Left lung (tissue), 10 donors: ENCODE results near the gene KRTCAP2. TPM values are rescaled to one million over a fixed set of nuclear protein-coding genes. Genes with fewer than 3 reads are reported as not detected.

Experiments used
- ATAC-seq: fragments of 200-7000 bp; cut with Tn5 transposase; one replicate; pipeline ENCODE4 v1.9.1; 2020; ENCODE audit warnings: moderate library complexity
- DNase-seq, 4 donors: peaks; one replicate each; pipeline ENCODE4 v3.0.0-alpha.2; 2013 to 2020
- H3K27ac ChIP-seq, 2 donors: fragments of 200-600 bp; sonication (generic) in 1 of 2; one replicate each; pipeline versions ENCODE4 v1.5.0 to v1.8.0; 2020 to 2021
- H3K27me3 ChIP-seq, 2 donors: fragments of 200-600 bp; sonication (generic) in 1 of 2; one replicate each; pipeline versions ENCODE4 v1.5.0 to v1.8.0; 2020 to 2021
- H3K36me3 ChIP-seq, 2 donors: fragments of 200-600 bp; sonication (generic) in 1 of 2; one replicate each; pipeline versions ENCODE4 v1.5.0 to v1.8.0; 2020 to 2021
- H3K4me1 ChIP-seq, 2 donors: fragments of 200-600 bp; one replicate each; pipeline ENCODE4 v1.8.0; 2021
- H3K4me3 ChIP-seq, 2 donors: fragments of 200-600 bp; sonication (generic) in 1 of 2; one replicate each; pipeline versions ENCODE4 v1.5.0 to v1.8.0; 2020 to 2021; ENCODE audit warnings: mild to moderate bottlenecking in 1 of 2
- H3K9me3 ChIP-seq, 2 donors: fragments of 200-600 bp; sonication (generic) in 1 of 2; one replicate each; pipeline versions ENCODE4 v1.5.0 to v1.8.0; 2020 to 2021
- intact Hi-C, 2 donors: fragments of 100-400 bp; cut with DNase I; formaldehyde crosslinking; loops; one replicate each; pipeline versions ENCODE4 v1.11.2 to v1.14.2; 2022
- polyA plus RNA-seq, 6 donors: library from polyadenylated mRNA; unstranded; fragments of 120-200 nt; gene quantifications; one replicate each; pipeline ENCODE4 v1.2.1, GENCODE V29; 2013; ENCODE audit not compliant: insufficient read length in 6 of 6
- total RNA-seq, 2 donors: library from RNA; stranded (reverse); fragmentation: NEBNext Ultra II Directional; extraction: Animal tissue kit (Norgen Biotek cat#: 25700); gene quantifications; one replicate each; pipeline ENCODE4 v1.2.1, GENCODE V29; 2021
- TF ChIP-seq, protein P1 (sequence below), 2 donors: fragments of 200-600 bp; sonication (generic) in 1 of 2; IDR thresholded peaks; one replicate each; pipeline versions ENCODE4 v1.5.0 to v1.8.0; 2021; ENCODE audit warnings: antibody characterized with exemption in 2 of 2
- donor health status: DM: no; HTN: yes; CAD: no.
- donor health status: DM: no; HTN: no; CAD: no.

KRTCAP2 gene
- total and polyA plus RNA-seq, 8 donors = 93.9 to 184 (median 111) TPM

DNA sequence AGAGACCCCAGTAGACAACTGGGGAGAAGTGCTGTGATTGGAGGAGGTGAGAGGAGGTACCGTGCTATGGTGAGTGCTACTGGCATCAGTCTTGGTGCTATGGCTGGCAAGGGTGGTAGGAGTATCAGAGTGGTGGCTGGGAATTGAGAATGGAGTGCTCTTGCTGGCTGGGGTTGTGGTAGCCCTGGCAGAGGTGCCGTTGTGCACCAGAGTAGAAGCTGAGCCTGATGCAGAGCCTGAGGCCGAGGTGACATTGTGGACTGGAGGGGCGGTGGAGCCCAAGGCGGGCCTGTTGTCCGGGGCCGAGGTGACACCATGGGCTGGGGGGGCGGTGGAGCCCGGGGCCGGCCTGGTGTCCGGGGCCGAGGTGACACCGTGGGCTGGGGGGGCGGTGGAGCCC, 15.2 kb upstream of the KRTCAP2 start:
- Histone ChIP-seq H3K36me3 (no peaks in the 10 kb centered on the region), H3K4me3 (peak overlapping the region; percentile 22 to 32), H3K27ac (peak overlapping the region; percentile 53 to 79), H3K9me3 (no peaks in the 10 kb centered on the region), H3K27me3 (no peaks in the 10 kb centered on the region), H3K4me1 (peaks cover 0 to 27% of the 10 kb centered on the region in 2 donors)
- DNase-seq (peak in 2 of 4 donors; percentile 22 to 44), ATAC-seq (no peak)
- TF ChIP-seq, protein P1, sequence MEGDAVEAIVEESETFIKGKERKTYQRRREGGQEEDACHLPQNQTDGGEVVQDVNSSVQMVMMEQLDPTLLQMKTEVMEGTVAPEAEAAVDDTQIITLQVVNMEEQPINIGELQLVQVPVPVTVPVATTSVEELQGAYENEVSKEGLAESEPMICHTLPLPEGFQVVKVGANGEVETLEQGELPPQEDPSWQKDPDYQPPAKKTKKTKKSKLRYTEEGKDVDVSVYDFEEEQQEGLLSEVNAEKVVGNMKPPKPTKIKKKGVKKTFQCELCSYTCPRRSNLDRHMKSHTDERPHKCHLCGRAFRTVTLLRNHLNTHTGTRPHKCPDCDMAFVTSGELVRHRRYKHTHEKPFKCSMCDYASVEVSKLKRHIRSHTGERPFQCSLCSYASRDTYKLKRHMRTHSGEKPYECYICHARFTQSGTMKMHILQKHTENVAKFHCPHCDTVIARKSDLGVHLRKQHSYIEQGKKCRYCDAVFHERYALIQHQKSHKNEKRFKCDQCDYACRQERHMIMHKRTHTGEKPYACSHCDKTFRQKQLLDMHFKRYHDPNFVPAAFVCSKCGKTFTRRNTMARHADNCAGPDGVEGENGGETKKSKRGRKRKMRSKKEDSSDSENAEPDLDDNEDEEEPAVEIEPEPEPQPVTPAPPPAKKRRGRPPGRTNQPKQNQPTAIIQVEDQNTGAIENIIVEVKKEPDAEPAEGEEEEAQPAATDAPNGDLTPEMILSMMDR (IDR thresholded peaks at IDR 0.05) = no peak
- intact Hi-C loops = no loop called here

- peak in 2 of 4 donors; percentile 31 to 54 for DNase-seq
- Histone ChIP-seq H3K27me3 (no peaks in the 10 kb centered on the region), H3K27ac (peak overlapping the region; percentile 53 to 79), H3K4me1 (peaks cover 0 to 19% of the 10 kb centered on the region in 2 donors), H3K9me3 (no peaks in the 10 kb centered on the region), H3K4me3 (peak overlapping the region; percentile 22 to 32), H3K36me3 (no peaks in the 10 kb centered on the region)
- ATAC-seq = peak; percentile 3
- TF ChIP-seq, protein P1 (IDR thresholded peaks at IDR 0.05) = no peak
- intact Hi-C loops = no loop called here
These were observed 14.4 kb upstream of the KRTCAP2 start for GRCh38 chr1:155187456-155187891.

DNA sequence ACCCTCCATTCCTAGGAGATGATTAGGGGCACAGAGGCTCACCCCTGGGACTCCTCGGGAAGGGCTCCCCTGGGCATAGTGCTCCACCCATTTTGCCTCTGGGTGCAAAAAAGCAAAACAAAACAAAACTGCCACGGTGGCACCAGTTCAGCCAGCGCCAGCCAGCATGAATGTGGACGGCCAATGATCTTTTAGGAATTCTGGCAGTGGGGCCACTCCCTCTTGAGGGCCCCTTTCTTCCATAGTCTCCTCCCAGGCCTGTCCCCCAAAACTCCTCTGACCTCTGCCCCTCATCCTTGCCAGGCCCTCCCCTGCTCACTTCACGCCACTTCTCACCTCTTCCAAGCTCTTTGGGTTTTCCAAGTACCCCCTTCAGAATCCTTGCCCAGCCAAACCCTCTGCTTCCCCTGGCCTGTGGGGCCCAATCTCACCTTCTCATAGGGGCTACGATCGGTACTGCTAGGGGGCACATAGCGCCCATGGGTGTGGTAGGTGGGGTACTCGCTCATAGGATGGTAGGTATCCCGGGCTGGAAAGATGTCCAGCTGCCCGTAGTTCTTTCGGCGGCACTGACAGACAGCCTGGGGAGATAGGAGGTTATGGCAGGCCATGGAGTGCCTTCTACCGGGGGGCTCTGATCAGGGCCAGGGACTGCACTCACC, 13.8 kb upstream of the KRTCAP2 start:
- peaks cover 0 to 15% of the 10 kb centered on the region in 2 donors for H3K4me1 ChIP-seq
- TF ChIP-seq, protein P1 (IDR thresholded peaks at IDR 0.05) = no peak
- H3K4me3 ChIP-seq = peak overlapping the region; percentile 22 to 32
- no peaks in the 10 kb centered on the region for H3K9me3 ChIP-seq
- no peaks in the 10 kb centered on the region for H3K27me3 ChIP-seq
- no peaks in the 10 kb centered on the region for H3K36me3 ChIP-seq
- peak overlapping the region; percentile 53 to 79 for H3K27ac ChIP-seq
- DNase-seq (peak in 1 of 4 donors; percentile 31), ATAC-seq (peak; percentile 3)
- intact Hi-C loops = no loop called here

DNA sequence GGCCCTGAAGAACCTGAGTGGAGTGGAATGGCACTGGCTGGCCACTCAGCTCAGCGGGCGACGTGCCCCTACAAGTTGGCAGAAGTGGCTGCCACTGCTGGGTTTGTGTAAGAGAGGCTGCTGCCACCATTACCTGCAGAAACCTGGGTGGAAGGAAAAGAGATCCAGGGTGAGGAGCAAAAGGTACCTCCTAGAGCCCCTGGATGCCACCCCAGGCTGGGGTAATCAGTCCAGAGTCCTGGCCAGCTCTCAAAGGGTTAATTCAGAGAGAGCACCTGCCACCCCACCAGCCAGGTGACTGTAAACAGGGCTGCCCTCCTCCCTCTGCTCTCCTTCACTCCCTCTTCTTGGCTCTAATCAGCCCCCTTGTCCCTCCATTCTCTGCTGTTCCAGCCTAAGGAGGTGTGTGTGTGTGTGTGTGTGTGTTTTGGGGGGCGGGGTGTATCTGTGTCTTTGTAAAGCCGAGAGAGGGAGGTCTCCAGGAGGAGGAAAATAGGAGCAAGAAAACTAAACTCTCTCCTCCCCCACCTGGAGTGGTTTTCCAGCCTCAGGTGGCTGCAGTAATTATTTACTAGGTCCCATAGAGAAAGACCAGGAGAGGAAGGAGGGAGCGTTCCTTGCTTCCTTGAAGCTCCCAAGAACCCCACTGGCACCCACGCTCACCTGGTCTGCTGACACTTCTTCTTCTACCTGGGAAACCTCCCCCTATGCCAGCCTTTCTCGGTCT, 13.1 kb upstream of the KRTCAP2 start:
- peak overlapping the region; percentile 53 to 79 for H3K27ac ChIP-seq
- TF ChIP-seq, protein P1 (IDR thresholded peaks at IDR 0.05) = no peak
- peak overlapping the region; percentile 22 to 32 for H3K4me3 ChIP-seq
- no peaks in the 10 kb centered on the region for H3K27me3 ChIP-seq
- no peaks in the 10 kb centered on the region for H3K9me3 ChIP-seq
- H3K4me1 ChIP-seq = peaks cover 0 to 15% of the 10 kb centered on the region in 2 donors
- no peaks in the 10 kb centered on the region for H3K36me3 ChIP-seq
- DNase-seq (peak in 2 of 4 donors; percentile 44 to 77), ATAC-seq (peak; percentile 24)
- intact Hi-C loops = no loop called here

GRCh38 chr1:155185783-155186066, 12.6 kb upstream of the KRTCAP2 start:
- peak overlapping the region in 1 of 2 donors; percentile 65 for H3K27ac ChIP-seq
- ATAC-seq (no peak), DNase-seq (no peak)
- intact Hi-C loops = no loop called here
- H3K36me3 ChIP-seq = no peaks in the 10 kb centered on the region
- TF ChIP-seq, protein P1 (IDR thresholded peaks at IDR 0.05) = no peak
- no peak overlapping the region for H3K4me3 ChIP-seq
- no peaks in the 10 kb centered on the region for H3K27me3 ChIP-seq
- peaks cover 0 to 15% of the 10 kb centered on the region in 2 donors for H3K4me1 ChIP-seq
- H3K9me3 ChIP-seq = no peaks in the 10 kb centered on the region
